GM12865 (cell line): Measurements from ENCODE around the gene ELF2.

Source experiments
- DNase-seq: peaks from one replicate; pipeline ENCODE4 v3.0.0; 2010; ENCODE audit warnings: low read depth
- H3K4me3 ChIP-seq: 2 replicates; pipeline ENCODE4 v1.5.1; 2011; ENCODE audit warnings: mild to moderate bottlenecking, low read depth, low read length, control low read depth
- CTCF ChIP-seq: IDR thresholded peaks from 2 replicates; pipeline ENCODE4 v1.5.1; 2011; ENCODE audit warnings: low read length, control low read depth, low read depth, inconsistent platforms; ENCODE audit not compliant: insufficient read depth; ENCODE audit errors: missing control alignments

ELF2 gene

GRCh38 chr4:139142980-139143379 lies 34.0 kb downstream of the ELF2 start:
- peak; percentile 23 for DNase-seq
- H3K4me3 ChIP-seq = no peak overlapping the region
- TF ChIP-seq CTCF = no peak

- H3K4me3 ChIP-seq = no peak overlapping the region
- no peak for TF ChIP-seq CTCF
- DNase-seq = peak; percentile 45
Observed at GRCh38 chr4:139142087-139142486, 34.9 kb downstream of the ELF2 start.

GRCh38 chr4:139137763-139138162 lies 39.3 kb downstream of the ELF2 start:
- no peak for DNase-seq
- TF ChIP-seq CTCF = no peak
- no peak overlapping the region for H3K4me3 ChIP-seq

- DNase-seq = no peak
- no peak for TF ChIP-seq CTCF
- H3K4me3 ChIP-seq = no peak overlapping the region
Observed at GRCh38 chr4:139134403-139134802, 42.6 kb downstream of the ELF2 start.

GRCh38 chr4:139131209-139131870 lies 45.7 kb downstream of the ELF2 start:
- no peak overlapping the region for H3K4me3 ChIP-seq
- TF ChIP-seq CTCF = no peak
- no peak for DNase-seq

GRCh38 chr4:139129206-139129605 lies 47.8 kb downstream of the ELF2 start:
- DNase-seq = no peak
- no peak for TF ChIP-seq CTCF
- H3K4me3 ChIP-seq = no peak overlapping the region

GRCh38 chr4:139126898-139127297 lies 50.1 kb downstream of the ELF2 start:
- no peak overlapping the region for H3K4me3 ChIP-seq
- TF ChIP-seq CTCF = no peak
- no peak for DNase-seq
